Erythroblast (primary cell): ENCODE data around the gene CCM2L.

Experiments used
- GATA1 ChIP-seq: IDR thresholded peaks from 2 replicates; pipeline ENCODE4 v1.6.1; 2011; ENCODE audit warnings: low read depth, mild to moderate bottlenecking, control low read depth, low read length, moderate library complexity
- POLR2A ChIP-seq: IDR thresholded peaks from 2 replicates; pipeline ENCODE4 v1.6.1; 2011; ENCODE audit warnings: mild to moderate bottlenecking, low read length

DNA sequence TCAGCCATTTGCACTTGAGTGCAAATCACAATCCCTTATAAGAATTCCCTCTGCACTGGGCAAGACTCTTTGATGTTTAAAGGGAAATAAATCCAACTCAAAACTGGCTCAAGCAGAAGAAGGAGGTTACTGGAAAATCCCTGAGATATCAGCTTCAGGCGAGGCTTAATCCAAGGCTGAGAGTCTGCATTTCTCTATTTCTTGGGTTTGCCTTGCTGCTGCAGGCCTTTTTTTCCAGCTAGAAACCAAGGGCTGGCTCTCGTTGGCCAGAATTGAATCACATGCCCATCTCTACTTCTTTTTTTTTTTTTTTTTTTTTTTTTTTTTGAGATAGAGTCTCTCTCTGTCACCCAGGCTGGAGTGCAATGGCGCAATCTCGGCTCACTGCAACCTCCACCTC is 53.5 kb downstream of the CCM2L start:
- TF ChIP-seq POLR2A (no peak), GATA1 (no peak)
